NCI-H2196 (cell line): Measurements from ENCODE around the gene SEPTIN10.
"Not testable (repeated sequence)": the region's sequence is repeated elsewhere in the genome, so short reads cannot be mapped to it uniquely, and the experiment has no call there.

Experiments used
- DNase-seq: peaks from one replicate; lab custom pipeline; 2025; ENCODE audit not compliant: unreplicated experiment; lab: John Stamatoyannopoulos, UW

Gene SEPTIN10

GRCh38 chr2:109635426-109636304, 21.9 kb upstream of the SEPTIN10 start:
- DNase-seq: no peak

GRCh38 chr2:109633284-109633961, 19.7 kb upstream of the SEPTIN10 start:
- no peak for DNase-seq

- no peak for DNase-seq
Observed at GRCh38 chr2:109632158-109632789, 18.5 kb upstream of the SEPTIN10 start.

GRCh38 chr2:109631741-109632140, 18.0 kb upstream of the SEPTIN10 start:
- DNase-seq: no peak

GRCh38 chr2:109630441-109631430, 17.0 kb upstream of the SEPTIN10 start:
- DNase-seq: no peak

GRCh38 chr2:109629867-109630266, 16.1 kb upstream of the SEPTIN10 start:
- DNase-seq: no peak

- not testable (repeated sequence) for DNase-seq
Observed at GRCh38 chr2:109628321-109628720, 14.6 kb upstream of the SEPTIN10 start.

GRCh38 chr2:109624339-109624738, 10.6 kb upstream of the SEPTIN10 start:
- DNase-seq: no peak

GRCh38 chr2:109623923-109624322, 10.2 kb upstream of the SEPTIN10 start:
- DNase-seq: no peak

- DNase-seq: no peak
Observed at GRCh38 chr2:109623297-109623696, 9.5 kb upstream of the SEPTIN10 start.

- DNase-seq: no peak
Observed at GRCh38 chr2:109619032-109619615, 5.4 kb upstream of the SEPTIN10 start.

- no peak for DNase-seq
Observed at GRCh38 chr2:109616184-109616583, 2.4 kb upstream of the SEPTIN10 start.

- no peak for DNase-seq
Observed at GRCh38 chr2:109615637-109616144, 1.9 kb upstream of the SEPTIN10 start.

- peak; percentile 6 for DNase-seq
Observed at GRCh38 chr2:109614715-109615636, 1.2 kb upstream of the SEPTIN10 start.

- DNase-seq: no peak
Observed at GRCh38 chr2:109613081-109613921, 465 bp downstream of the SEPTIN10 start.

- DNase-seq: no peak
Observed at GRCh38 chr2:109611467-109612095, 2.2 kb downstream of the SEPTIN10 start.

- no peak for DNase-seq
Observed at GRCh38 chr2:109609352-109610024, 4.3 kb downstream of the SEPTIN10 start.
